ENCODE measurements around the gene SEZ6.

DNA sequence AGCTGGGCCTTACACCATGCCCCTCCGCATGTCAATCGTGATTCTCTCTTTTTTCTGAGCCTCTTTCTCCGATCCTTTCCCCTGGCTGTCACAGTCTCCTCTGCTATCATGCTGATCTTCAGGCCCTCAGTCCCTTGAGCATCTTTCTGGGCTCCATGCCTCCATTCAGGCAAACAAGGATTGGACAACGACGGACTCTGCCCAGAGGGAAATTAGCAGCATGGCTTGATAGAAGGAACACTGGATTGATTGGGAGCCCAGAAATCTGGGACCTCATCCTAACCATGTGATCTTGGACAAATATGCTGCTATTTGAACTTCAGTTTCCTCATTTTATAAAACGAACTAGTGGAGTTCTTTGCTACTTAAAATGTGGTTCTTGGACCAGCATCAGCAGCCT, 35.0 kb downstream of the SEZ6 start:
- TF ChIP-seq HEYL (CRISPR knock-in tag; IDR thresholded peaks at IDR 0.05) (no peak), MYC (IDR thresholded peaks at IDR 0.05; ENCODE audit: borderline replicate concordance, low read length) (no peak), CEBPB (IDR thresholded peaks at IDR 0.05) (no peak)
